Measurements from ENCODE around the gene ZNF93.
A peak's percentile ranks its signal among the peaks of the same experiment; 100 is the strongest.
"Not testable (repeated sequence)": the region's sequence is repeated elsewhere in the genome, so short reads cannot be mapped to it uniquely, and the experiment has no call there.

ZNF93 gene

GRCh38 chr19:19938449-19938848 lies 37.7 kb downstream of the ZNF93 start:
- DNase-seq = no peak

DNA sequence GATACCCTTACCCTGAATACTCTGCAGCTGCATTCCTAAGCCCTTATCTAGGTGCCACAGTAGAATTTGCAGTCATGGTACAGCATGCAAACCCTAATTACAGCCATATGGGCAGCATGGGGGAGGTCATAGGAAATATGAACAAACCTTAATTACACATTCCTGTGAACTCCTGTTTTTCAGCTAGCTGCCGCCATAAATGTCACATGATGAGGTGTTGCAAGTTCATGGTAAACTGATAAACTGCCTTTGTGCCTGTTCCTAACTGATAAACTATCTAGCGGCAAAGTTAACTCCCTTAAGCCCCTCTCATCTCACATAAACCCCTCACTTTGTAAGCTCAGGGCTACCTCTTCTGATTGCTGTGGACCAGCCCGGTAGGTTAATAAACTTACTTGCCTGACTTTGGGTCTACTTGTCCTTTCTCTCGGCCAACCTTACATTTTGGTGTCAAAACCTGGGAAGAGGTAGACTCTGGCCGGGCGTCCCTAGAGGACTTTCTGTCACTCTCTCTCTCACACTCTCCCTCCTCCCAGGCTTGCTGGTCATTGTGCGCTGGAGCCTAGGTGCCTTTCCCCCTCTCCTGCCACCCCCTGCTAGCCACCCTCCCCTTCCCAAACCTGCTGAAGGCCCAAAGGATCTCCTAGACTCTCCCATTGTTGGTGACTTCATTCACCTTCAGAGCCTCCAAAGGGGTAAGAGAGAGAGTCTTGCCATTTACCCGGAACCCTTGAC lies 43.3 kb downstream of the ZNF93 start:
- DNase-seq = no peak

- DNase-seq = no peak
These were observed 43.8 kb downstream of the ZNF93 start for GRCh38 chr19:19944583-19944880.

DNA sequence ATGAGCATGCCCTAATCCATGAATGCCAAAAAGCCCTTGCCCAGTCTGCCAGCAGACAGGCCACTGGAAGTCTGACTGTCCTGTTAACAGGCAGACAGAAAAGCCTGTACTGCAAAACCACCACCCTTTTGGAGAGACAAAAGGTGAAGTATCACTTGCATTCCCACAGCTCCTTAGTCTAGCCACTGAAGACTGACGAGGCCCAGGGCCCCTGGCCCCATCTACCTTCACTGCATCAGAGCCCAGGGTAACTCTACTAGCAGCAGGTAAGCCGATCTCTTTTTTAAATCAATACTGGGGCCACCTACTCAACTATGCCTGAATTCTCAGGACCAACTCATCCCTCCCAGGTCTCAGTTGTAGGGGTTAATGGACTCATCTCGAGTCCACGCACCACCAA lies 45.5 kb downstream of the ZNF93 start:
- DNase-seq = no peak

- DNase-seq = no peak
These were observed 48.1 kb downstream of the ZNF93 start for GRCh38 chr19:19948800-19949199.

DNA sequence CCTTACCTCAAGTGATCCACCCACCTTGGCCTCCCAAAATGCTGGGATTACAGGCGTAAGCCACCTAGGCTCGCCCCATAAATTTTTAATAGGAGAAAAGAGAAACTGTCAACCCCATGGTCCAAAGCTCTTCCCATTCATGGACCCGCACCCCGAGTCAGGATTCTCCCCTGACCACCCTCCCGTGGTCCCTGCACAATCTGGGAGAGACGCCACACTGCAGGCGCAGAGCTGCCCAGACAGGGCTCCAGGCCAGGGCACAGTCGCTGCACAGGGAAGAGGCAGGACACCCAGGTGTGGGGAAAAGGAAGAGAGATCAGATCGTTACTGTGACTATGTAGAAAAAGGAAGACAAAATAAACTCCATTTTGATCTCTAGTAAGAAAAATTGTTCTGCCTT lies 54.5 kb downstream of the ZNF93 start:
- no peak for DNase-seq

DNA sequence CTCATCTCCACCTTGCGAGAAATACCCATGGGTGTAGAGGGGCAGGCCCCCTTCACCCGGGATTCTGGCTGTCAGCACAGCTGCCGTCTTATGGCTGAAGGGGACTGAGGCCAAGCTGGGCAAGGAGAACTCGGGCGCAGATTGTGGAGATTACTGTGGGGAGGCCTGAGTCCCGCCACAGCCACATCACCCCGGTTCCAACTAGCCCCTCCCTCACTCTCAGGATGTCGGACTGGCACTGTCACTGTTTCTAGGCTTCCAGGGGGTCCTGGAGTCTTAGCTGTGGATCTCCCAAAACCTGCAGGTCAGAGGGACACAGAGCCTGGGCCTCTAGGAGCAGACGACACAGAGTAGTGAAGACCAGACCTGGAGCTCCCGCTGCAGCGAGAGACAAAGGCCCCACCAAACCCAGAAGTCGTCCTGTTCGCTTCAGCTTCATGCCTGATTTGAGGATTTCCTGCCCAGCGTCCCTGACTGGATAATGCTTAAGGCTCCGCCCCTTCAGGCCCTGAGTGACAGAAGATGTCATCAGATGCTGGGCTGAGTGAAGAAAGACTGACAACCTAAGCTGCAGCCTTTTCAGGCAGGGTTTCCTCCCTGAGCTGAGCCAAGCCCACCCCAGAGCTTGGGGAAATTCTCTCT lies 55.8 kb downstream of the ZNF93 start:
- DNase-seq = no peak

DNA sequence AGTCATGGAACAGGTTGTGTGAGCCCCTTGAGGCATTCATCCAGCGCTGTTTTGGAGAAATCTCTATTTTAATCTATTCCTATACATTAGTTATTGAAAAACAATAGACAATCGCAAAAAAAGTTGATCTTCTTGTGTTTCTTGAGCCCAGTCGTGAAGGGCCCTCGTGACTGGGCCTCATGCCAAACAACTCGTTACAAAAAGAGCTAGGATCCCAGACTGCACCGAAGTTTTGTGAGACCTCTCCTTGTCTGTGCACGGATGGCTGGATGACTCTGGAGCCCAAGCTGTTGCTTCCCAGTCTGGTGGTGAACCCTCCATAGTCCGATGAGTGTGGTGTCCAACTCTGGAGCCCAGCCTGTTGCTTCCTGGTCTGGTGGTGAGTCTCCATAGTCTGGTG lies 57.0 kb downstream of the ZNF93 start:
- DNase-seq = not testable (repeated sequence)

GRCh38 chr19:19959151-19959799 lies 58.5 kb downstream of the ZNF93 start:
- DNase-seq = peak; percentile 26

DNA sequence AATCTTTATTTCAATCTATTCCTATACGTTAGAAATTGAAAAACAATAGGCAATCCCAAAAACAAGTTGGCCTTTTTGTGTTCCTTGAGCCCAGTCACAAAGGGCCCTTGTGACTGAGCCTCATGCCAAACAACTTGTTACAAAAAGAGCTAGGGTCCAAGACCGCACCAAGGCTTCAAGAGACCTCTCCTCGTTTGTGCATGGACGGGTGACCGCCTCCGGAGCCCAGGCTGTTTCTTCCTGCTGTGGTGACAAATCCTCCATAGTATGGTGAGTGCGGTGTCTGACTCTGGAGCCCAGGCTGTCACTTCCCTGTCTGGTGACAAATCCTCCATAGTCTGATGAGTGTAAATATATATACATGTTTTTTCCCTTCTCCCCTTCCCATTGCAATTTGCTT lies 63.7 kb downstream of the ZNF93 start:
- DNase-seq = no peak

DNA sequence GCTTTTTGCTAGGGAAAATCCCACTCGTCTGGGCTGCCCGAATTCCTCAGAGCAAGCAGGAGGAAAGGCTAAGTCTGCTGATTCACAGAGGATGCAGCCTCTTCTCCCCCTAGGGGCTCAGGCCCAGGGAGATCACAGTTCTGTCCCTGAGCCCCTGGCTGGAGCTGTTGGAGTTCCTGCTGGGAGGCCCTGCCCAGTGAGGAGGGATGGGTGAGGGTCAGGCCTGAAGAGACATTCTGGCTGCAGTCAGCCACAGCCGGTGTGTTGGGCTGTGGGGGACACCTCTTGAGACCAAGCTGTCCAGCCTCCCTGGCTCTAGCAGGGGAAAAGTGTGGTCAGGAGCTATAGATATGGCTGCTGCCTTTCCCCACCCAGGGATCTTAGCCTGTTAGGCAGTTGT lies 65.4 kb downstream of the ZNF93 start:
- DNase-seq = not testable (repeated sequence)

DNA sequence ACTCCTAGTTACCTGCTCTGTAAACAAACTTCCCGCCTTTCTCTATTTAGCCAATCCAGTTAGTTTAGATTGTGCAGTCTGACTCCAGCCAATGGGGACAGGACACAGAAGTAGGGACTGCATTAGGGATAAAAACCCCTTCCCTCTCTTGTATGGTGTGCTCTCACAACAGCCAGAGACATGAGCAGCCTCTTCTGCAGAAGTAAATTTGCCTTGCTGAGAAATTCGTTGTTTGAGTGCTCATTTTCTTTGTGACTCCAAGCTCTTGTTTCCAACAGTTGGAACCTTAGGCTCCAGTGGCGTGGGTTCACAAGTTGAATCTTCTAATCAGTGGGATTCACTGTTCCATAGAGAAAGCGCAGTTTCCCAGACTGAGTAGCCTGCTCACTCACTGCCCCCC lies 66.1 kb downstream of the ZNF93 start:
- DNase-seq = no peak

Data from NCI-H345 (cell line).